GM20000 (cell line): ENCODE results near the gene BEND6.

Experiments used
- DNase-seq: peaks from one replicate; pipeline ENCODE4 v3.0.0; 2012; ENCODE audit warnings: low spot score
- CTCF ChIP-seq: IDR thresholded peaks from 2 replicates; pipeline ENCODE4 v1.5.1; 2012; ENCODE audit warnings: mild to moderate bottlenecking, control low read depth; ENCODE audit errors: extremely low read depth, missing control alignments

The BEND6 gene

GRCh38 chr6:57013521-57013926, 58.6 kb downstream of the BEND6 start:
- no peak for TF ChIP-seq CTCF
- DNase-seq = no peak

GRCh38 chr6:57017069-57017468, 62.2 kb downstream of the BEND6 start:
- no peak for DNase-seq
- no peak for TF ChIP-seq CTCF

- no peak for TF ChIP-seq CTCF
- DNase-seq = no peak
These were observed 62.9 kb downstream of the BEND6 start for GRCh38 chr6:57017841-57018240.

- TF ChIP-seq CTCF = no peak
- no peak for DNase-seq
These were observed 64.5 kb downstream of the BEND6 start for GRCh38 chr6:57019434-57019833.

GRCh38 chr6:57021086-57021720, 66.3 kb downstream of the BEND6 start:
- DNase-seq = peak; percentile 63
- TF ChIP-seq CTCF = peak; percentile 31

- TF ChIP-seq CTCF = no peak
- no peak for DNase-seq
These were observed 69.4 kb downstream of the BEND6 start for GRCh38 chr6:57024321-57024720.

GRCh38 chr6:57024775-57025174, 69.9 kb downstream of the BEND6 start:
- no peak for DNase-seq
- no peak for TF ChIP-seq CTCF
